Prostate gland (tissue), 2 donors: ENCODE results near the gene STAB2. TPM values are rescaled to one million over a fixed set of nuclear protein-coding genes. Genes with fewer than 3 reads are reported as not detected.
A peak's percentile ranks its signal among the peaks of the same experiment; 100 is the strongest.

Experiments used
- DNase-seq: peaks from one replicate; pipeline ENCODE4 v3.0.0-alpha.2; 2019; ENCODE audit warnings: low spot score
- H3K27ac ChIP-seq, 2 donors: fragments of 200-600 bp; sonication (generic); 2 replicates each; pipeline ENCODE4 v1.5.1; 2017 to 2019
- H3K27me3 ChIP-seq: fragments of 200-600 bp; sonication (generic); replicated peaks from 2 replicates; pipeline ENCODE4 v1.5.1; 2019; ENCODE audit not compliant: insufficient read depth
- H3K36me3 ChIP-seq, 2 donors: fragments of 200-600 bp; sonication (generic); 1 replicate in 1 of 2; 2 replicates in 1 of 2; pipeline versions ENCODE4 v1.5.1 to v1.8.1; 2017 to 2019
- H3K4me1 ChIP-seq: fragments of 200-600 bp; sonication (generic); replicated peaks from 2 replicates; pipeline ENCODE4 v1.5.1; 2019
- H3K4me3 ChIP-seq, 2 donors: fragments of 200-600 bp; sonication (generic); 2 replicates each; pipeline ENCODE4 v1.5.1; 2017 to 2019
- H3K9me3 ChIP-seq: fragments of 200-600 bp; sonication (generic); 2 replicates; pipeline ENCODE4 v1.5.1; 2017
- POLR2A ChIP-seq: fragments of 450-650 bp; IDR thresholded peaks from one replicate; pipeline ENCODE4 v1.6.1; 2016; ENCODE audit warnings: antibody characterized with exemption, mild to moderate bottlenecking
- POLR2AphosphoS5 ChIP-seq: sonication (generic); formaldehyde crosslinking; IDR thresholded peaks from one replicate; pipeline ENCODE4 v1.6.1; 2017; ENCODE audit warnings: antibody characterized with exemption
- WGBS: methylation state at CpG from one replicate; pipeline ENCODE4 v1.1.5; 2018; 5-methylcytosine and 5-hydroxymethylcytosine counted together
- intact Hi-C: fragments of 100-400 bp; cut with DNase I; formaldehyde crosslinking; loops from one replicate; pipeline ENCODE4 v1.14.2; 2022
- total RNA-seq, 2 donors: library from RNA; depleted of rRNA; stranded (reverse); fragments of >200 nt; gene quantifications; one replicate each; pipeline ENCODE4 v1.1.0, GENCODE V29; 2016
- TF ChIP-seq, protein P1 (sequence below), 4 experiments: fragments of 200-600 bp in 2 of 4; fragments of 450-650 bp in 2 of 4; sonication (generic) in 2 of 4; IDR thresholded peaks; 1 replicate in 3 of 4; 2 replicates in 1 of 4; pipeline ENCODE4 v1.5.1; 2016 to 2019; ENCODE audit warnings: antibody characterized with exemption in 4 of 4, mild to moderate bottlenecking in 2 of 4, moderate library complexity in 2 of 4

Gene STAB2
- total RNA-seq, 2 donors from 2014 or later, result 0.62 TPM; not detected in 1

DNA sequence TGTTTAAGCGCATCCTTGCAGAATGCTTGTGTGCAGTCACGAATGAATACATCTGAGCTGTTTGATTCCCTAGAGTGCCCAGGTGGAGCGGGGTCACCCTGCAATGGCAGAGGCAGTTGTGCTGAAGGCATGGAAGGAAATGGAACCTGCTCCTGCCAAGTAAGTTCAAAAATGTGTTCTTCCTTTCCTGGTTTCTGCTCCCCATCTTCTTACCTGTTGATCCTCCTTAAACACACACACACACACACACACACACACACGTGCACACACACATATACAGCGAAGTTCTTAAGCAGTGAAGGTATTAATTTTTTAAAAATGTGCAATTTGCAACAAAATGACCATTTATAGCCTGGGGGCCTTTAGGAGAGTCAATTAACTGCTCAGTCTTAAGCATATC is 33.3 kb downstream of the STAB2 start:
- TF ChIP-seq POLR2AphosphoS5 (no peak), POLR2A (no peak)
- TF ChIP-seq, protein P1, sequence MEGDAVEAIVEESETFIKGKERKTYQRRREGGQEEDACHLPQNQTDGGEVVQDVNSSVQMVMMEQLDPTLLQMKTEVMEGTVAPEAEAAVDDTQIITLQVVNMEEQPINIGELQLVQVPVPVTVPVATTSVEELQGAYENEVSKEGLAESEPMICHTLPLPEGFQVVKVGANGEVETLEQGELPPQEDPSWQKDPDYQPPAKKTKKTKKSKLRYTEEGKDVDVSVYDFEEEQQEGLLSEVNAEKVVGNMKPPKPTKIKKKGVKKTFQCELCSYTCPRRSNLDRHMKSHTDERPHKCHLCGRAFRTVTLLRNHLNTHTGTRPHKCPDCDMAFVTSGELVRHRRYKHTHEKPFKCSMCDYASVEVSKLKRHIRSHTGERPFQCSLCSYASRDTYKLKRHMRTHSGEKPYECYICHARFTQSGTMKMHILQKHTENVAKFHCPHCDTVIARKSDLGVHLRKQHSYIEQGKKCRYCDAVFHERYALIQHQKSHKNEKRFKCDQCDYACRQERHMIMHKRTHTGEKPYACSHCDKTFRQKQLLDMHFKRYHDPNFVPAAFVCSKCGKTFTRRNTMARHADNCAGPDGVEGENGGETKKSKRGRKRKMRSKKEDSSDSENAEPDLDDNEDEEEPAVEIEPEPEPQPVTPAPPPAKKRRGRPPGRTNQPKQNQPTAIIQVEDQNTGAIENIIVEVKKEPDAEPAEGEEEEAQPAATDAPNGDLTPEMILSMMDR (IDR thresholded peaks at IDR 0.05), result no peak
- Histone ChIP-seq H3K9me3 (no peaks in the 10 kb centered on the region), H3K27ac (no peak overlapping the region), H3K4me3 (no peak overlapping the region), H3K36me3 (no peaks in the 10 kb centered on the region), H3K4me1 (no peaks in the 10 kb centered on the region), H3K27me3 (no peaks in the 10 kb centered on the region)
- WGBS, result 86% methylated on average over 5 of the region's 5 CpGs
- intact Hi-C loops, result no loop called here
- DNase-seq, result no peak

DNA sequence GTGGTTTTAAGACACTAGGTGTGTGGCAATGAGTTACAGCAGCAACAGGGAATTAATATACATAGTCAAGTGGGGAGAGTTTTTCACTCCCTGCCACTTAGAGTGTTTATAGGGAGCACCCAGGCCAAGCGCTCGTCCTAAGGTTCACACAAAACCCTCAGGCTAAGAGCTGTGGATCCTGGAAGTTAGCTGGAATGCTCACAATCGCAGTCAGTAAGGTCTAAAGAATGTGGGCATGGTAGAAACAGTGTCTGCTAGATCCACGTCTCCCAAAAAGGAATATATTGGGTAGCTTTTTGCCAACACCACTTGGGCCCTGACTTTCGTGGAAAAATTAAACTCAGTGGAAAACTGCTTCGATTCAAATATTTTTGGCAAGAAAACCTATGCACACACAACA is 36.6 kb downstream of the STAB2 start:
- no peak overlapping the region for H3K27ac ChIP-seq
- WGBS, result 80% methylated on average over 6 of the region's 6 CpGs
- TF ChIP-seq, protein P1 (IDR thresholded peaks at IDR 0.05), result no peak
- TF ChIP-seq POLR2AphosphoS5, result no peak
- TF ChIP-seq POLR2A, result no peak

DNA sequence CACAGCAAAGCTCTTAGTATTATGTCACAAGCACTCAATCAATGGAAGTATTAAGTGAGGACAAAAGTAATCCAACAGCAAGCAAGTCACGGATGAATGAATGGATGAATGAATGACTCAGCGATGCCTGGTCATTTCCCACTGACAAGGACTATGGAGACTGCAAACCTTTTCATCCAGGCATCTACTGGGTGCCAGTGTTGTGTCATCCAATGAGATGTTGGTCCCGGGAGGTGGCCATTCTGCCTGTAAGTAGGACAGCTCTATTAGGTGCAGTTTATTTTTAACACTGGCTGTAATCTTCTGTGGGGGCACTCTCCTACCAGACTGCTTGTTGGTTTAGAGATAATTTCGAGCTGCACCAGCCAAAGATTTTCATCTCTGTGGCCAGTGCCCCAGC is 39.4 kb downstream of the STAB2 start:
- no peak overlapping the region for H3K27ac ChIP-seq
- DNase-seq, result peak; percentile 43
- H3K36me3 ChIP-seq, result no peaks in the 10 kb centered on the region
- no peak overlapping the region for H3K4me3 ChIP-seq
- TF ChIP-seq POLR2A, result no peak
- TF ChIP-seq POLR2AphosphoS5, result no peak
- TF ChIP-seq, protein P1 (IDR thresholded peaks at IDR 0.05), result peak in 2 of 4 experiments; percentile 49 to 52
- WGBS, result 20% methylated on average over 4 of the region's 4 CpGs
- H3K27me3 ChIP-seq, result no peaks in the 10 kb centered on the region
- H3K9me3 ChIP-seq, result no peaks in the 10 kb centered on the region
- no peaks in the 10 kb centered on the region for H3K4me1 ChIP-seq
- intact Hi-C loops, result loop anchor here (2.0 kb wide), 1 partner anchor 244 kb away; no protein-coding TSS in a partner anchor

More for the DNA sequence above, 36.6 kb downstream of the STAB2 start:
- intact Hi-C loops, result no loop called here
- Histone ChIP-seq H3K36me3 (no peaks in the 10 kb centered on the region), H3K27me3 (no peaks in the 10 kb centered on the region), H3K4me1 (no peaks in the 10 kb centered on the region), H3K9me3 (no peaks in the 10 kb centered on the region), H3K4me3 (no peak overlapping the region)
- no peak for DNase-seq

DNA sequence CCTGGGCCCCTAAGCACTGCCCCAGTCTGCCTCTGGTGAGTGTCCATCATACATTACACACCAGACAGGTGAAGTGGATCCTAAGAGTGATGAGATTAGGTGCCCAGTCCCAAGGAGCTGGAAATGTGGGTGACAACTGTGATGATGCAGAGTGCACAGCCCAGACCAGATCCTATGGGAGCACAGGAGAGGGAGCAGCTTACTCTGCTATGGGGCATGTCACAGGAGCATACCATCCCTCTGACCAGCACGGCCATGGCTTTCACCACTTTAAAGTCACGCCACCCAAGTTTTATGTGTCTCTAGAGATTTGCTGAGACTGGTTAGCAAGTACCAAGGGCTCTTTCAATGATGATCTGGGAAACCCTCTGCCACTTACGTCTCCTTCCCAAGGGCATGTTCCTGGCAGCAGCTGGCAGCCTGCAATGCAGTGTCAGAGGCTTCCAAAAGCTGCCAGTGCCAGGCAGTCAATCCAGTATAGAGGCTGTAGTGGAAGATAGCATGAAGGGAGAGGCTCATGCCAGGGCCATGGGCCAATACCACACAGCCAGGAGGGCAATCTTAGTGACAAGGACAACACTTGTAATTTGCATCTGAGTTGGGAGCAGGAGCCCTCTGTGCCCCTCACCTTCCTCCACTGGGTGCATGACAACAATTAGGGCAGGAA is 40.2 kb downstream of the STAB2 start:
- TF ChIP-seq POLR2AphosphoS5 (no peak), POLR2A (no peak)
- TF ChIP-seq, protein P1 (IDR thresholded peaks at IDR 0.05), result no peak
- 36% methylated on average over 3 of the region's 3 CpGs for WGBS
- no peaks in the 10 kb centered on the region for H3K4me1 ChIP-seq
- DNase-seq, result no peak
- no peaks in the 10 kb centered on the region for H3K27me3 ChIP-seq
- intact Hi-C loops, result loop anchor here (2.0 kb wide), 1 partner anchor 243 kb away; no protein-coding TSS in a partner anchor
- H3K36me3 ChIP-seq, result no peaks in the 10 kb centered on the region
- no peaks in the 10 kb centered on the region for H3K9me3 ChIP-seq
- H3K4me3 ChIP-seq, result no peak overlapping the region
- H3K27ac ChIP-seq, result no peak overlapping the region
